Panc1 (cell line): ENCODE measurements around the gene FAXC.

Experiments used
- CTCF ChIP-seq: fragments of 450-650 bp; IDR thresholded peaks from 2 replicates; pipeline ENCODE4 v1.5.1; 2017; ENCODE audit warnings: mild to moderate bottlenecking
- POLR2AphosphoS5 ChIP-seq: IDR thresholded peaks from 2 replicates; pipeline ENCODE4 v1.6.1; 2012; ENCODE audit warnings: mild to moderate bottlenecking, low read depth, low read length, moderate library complexity
- TF ChIP-seq, protein P1 (sequence below), 2 experiments: IDR thresholded peaks; 2 replicates each; pipeline ENCODE4 v1.6.1; 2011 to 2012; ENCODE audit warnings: low read depth in 2 of 2, control low read depth in 1 of 2, low read length in 1 of 2, mild to moderate bottlenecking in 1 of 2, moderate library complexity in 1 of 2; ENCODE audit not compliant: insufficient read depth in 1 of 2

DNA sequence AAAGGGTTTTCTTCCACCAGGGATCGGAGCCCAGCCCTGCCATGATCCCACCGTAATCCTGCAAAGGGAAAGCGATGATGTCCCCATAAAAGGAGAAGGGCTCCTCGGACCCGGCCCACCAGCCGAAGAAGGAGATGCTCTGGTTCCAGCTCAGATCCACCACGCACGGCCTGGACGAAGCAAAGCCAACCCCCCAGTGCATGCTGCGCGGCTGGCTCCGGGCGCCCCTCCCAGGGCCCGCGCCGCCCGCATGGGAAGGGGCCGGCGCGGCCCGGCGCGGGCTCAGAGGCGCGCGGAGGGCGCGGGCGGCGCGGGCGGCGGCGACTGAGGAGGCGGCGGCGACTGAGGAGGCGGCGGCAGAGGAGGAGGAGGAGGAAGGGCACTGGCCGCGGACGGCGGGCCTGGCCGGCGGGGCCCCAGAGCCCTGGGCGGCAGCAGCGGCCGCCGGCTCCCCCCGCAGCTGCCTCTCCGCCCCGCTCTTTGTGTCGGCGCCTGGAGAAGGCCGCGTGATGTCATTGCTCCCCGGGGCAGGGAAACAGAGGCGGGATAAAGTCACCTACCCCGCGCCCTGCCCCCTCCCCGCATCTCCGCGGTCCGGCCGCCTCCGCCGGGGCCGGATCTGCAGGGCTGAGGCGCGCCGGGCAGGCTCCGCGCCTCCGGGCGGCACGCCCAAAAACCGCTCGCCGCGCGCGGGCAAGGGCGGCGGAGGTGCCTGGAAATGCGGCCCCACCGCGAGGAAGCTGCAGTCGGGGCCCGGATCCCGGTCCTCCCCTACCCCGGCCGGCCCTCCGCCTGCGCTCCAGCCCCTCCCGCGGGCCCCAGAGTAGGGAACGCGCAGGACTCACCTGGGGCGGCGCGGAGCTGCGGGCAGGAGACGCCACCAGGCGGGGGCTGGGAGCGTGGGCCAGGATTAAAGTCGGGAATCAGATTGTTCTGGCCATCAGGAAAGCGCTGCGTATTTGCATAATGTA is at the start of gene FAXC:
- no peak for TF ChIP-seq POLR2AphosphoS5
- TF ChIP-seq CTCF: peak; percentile 73
- TF ChIP-seq, protein P1, sequence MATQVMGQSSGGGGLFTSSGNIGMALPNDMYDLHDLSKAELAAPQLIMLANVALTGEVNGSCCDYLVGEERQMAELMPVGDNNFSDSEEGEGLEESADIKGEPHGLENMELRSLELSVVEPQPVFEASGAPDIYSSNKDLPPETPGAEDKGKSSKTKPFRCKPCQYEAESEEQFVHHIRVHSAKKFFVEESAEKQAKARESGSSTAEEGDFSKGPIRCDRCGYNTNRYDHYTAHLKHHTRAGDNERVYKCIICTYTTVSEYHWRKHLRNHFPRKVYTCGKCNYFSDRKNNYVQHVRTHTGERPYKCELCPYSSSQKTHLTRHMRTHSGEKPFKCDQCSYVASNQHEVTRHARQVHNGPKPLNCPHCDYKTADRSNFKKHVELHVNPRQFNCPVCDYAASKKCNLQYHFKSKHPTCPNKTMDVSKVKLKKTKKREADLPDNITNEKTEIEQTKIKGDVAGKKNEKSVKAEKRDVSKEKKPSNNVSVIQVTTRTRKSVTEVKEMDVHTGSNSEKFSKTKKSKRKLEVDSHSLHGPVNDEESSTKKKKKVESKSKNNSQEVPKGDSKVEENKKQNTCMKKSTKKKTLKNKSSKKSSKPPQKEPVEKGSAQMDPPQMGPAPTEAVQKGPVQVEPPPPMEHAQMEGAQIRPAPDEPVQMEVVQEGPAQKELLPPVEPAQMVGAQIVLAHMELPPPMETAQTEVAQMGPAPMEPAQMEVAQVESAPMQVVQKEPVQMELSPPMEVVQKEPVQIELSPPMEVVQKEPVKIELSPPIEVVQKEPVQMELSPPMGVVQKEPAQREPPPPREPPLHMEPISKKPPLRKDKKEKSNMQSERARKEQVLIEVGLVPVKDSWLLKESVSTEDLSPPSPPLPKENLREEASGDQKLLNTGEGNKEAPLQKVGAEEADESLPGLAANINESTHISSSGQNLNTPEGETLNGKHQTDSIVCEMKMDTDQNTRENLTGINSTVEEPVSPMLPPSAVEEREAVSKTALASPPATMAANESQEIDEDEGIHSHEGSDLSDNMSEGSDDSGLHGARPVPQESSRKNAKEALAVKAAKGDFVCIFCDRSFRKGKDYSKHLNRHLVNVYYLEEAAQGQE (IDR thresholded peaks at IDR 0.05; ENCODE audit: insufficient read depth in 1 of 2, low read depth in 2 of 2, low read length in 1 of 2): no peak
